Daoy (cell line): ENCODE data around the gene UFD1. TPM values are rescaled to one million over a fixed set of nuclear protein-coding genes. Genes with fewer than 3 reads are reported as not detected.

Source experiments
- DNase-seq: peaks from one replicate; pipeline ENCODE4 v3.0.0-alpha.2; 2015; ENCODE audit warnings: low read depth
- total RNA-seq: library from RNA; depleted of rRNA; stranded (reverse); fragments of >200 nt; shearing (Covaris generic); gene quantifications from 2 replicates; pipeline ENCODE4 v1.2.3, GENCODE V29; 2014

Gene UFD1
- total RNA-seq, 1 experiment from 2014 or later: 144 TPM

DNA sequence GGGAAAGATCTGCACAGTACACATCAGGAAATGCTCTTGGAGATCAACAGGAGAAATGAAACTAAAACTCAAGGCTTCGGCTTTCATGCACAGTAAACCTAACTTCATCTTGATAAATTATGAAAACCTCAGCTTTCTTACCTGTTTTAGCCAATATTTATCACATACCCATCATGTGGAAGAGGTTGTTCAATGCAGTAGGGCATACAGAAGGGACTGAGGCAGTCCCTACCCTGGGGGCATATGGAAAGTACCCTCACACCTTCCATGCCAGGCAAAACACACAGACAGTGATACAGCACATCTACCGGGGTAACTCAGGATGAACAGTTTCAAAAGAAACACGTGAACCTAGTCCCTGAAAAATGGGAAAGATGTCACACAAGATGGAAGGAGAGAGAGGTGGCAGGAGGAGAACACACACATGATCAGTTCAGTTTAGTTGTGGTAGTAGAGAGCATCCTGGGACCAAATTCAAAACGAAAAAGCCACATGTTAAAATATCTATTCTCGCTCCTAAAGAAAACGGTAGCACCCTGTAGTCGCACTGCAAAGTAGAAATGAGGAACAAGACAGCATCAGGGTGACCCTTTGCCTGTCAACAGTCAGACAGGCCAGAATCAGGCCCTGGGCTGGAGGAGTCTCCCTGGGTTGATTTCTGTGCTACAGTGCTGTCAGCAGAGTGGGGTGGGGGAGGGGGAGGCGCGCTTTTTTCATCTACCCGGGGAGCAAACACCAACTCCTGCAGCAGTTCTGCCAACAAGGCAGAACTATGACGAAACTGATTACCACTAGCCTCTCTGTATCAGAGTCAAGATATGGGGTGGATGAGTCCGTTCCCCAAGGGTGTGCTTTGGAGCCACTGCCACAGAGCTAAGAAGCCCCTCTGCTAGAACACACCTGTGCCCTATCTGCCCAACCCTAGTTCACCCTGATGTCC lies 48.8 kb downstream of the UFD1 start:
- peak; percentile 36 for DNase-seq

GRCh38 chr22:19424186-19424500 lies 54.9 kb downstream of the UFD1 start:
- no peak for DNase-seq

- DNase-seq: no peak
These were observed 56.3 kb downstream of the UFD1 start for GRCh38 chr22:19422440-19423301.

GRCh38 chr22:19420321-19420720 lies 58.7 kb downstream of the UFD1 start:
- no peak for DNase-seq

DNA sequence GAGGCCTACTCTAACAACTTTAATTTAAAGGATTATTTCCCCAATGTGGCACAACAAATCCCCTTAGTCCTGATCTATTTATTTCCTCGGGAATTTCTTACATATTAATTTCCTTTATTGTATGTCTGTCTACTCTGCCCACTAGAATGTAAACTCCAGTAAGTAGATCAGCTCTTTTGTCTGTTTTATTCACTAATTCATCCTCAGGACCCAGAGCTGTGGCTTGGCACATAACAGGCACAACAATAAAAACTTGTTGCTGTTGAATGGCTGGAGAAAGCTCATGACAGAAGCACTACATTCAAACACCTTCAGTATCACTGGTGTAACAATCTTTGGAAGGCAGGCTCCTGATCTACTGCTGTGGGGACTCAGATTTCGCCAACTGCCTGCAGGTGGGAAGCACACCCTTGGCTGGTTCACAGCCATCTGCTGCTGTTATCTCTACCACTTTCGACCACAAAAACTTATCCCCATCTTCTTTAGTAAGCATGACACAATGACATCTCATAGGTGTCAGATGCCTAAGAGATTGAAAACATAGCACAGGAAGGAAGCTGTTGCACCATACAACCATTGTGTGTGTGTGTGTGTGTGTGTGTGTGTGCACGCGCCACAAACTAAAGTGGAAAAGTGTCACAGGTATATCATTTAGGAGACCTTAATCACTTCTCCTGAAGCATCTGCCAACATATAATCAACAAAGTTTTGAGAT lies 59.4 kb downstream of the UFD1 start:
- DNase-seq: no peak

GRCh38 chr22:19419086-19419463 lies 59.9 kb downstream of the UFD1 start:
- DNase-seq: no peak

GRCh38 chr22:19412923-19413322 lies 66.1 kb downstream of the UFD1 start:
- DNase-seq: no peak

DNA sequence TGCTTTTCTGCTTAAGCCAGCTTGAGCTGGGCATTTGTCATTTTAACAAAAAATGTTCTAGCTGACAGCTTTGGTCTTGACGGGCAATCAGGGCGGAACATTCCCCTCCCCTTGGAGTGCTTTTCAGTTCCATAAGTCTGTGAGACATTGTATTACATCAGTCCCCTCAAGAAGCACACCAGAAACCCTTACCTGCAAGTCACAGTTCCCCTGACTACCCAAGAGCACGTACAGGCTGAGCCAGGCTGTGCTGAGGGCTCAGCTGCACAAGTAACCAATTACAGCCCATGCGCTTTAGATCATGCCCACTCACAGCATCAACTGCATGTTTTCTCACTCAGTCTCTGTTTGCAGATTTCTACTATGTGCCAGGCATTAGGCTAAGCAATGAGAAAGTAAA lies 66.5 kb downstream of the UFD1 start:
- DNase-seq: no peak

DNA sequence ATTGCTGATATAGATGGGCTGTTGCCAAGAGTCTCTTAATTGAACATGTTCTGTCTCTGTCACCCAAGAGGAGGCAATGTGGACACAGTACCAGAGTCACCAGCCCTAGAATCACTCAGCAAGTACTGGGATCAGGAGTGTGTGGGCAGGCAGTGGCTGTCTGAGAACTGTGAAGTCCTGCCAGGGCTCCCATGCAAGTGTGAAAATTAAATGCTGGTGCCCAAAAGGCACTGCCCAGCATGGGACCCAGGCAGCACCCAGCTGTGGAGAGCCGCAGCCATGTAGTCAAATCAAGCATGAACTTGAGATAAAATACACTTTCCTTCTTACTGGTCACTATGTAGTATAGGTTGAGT lies 67.3 kb downstream of the UFD1 start:
- DNase-seq: no peak

DNA sequence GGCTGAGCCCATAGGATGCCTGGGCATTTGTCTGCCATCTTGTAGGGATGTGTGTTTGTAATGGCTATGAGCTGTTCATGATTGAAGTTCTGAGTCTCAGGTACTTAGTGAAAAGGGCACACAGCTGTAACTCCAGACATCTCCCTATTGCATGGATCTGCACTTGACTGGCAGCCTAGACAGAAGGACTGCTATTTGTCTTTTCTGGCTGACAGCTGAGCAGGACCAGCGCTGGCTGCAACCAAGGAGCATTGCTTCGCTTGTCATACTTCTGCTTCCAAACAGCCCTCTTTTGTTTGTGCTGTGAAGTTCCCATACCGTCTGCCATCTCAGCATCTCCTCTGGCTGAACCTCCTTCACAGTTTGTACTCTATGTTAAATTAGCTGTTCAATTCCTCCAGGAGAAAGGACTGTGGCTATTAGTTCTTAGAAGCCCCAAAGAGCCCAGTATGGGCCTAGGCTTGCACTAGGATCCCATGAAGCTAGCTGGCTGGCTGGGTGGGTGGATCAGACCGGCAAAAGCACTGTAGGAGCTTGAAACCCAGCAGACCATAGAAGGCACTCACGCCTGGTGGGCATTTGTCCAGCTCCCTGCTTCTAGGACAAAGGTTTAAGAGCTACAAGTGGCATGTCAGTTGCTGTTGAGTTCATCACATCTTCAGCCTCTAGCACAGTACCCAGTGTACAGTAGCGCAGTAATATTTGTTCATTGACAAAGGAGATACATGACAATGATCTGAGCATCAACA lies 67.9 kb downstream of the UFD1 start:
- DNase-seq: no peak

- DNase-seq: peak; percentile 26
These were observed 71.1 kb downstream of the UFD1 start for GRCh38 chr22:19407649-19408606.

- no peak for DNase-seq
These were observed 72.1 kb downstream of the UFD1 start for GRCh38 chr22:19406846-19407245.

DNA sequence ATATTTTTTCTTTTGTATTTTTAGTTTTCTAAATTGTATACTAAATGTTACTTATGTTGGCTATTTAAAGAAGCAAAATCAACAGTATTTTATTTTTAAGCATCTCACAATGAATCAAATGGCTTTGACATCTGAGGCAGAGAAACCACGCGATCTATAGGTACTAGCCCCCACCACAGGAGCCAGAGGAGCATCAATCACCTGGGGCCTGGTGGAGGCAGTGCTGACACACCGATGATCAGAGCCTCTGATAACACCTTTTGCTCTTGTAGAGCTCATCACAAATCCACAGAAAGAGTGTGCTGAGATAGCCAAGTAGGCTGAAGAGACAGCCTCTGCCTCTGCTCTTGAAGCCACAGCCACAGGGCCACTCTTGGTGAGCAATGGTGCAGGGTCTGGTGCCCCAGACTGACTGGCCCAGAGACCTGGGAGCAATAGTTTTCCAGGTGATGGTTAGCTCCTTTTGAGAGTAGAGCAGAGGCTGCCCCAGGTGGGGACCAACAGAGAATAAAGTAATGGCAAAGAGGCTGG lies 72.6 kb downstream of the UFD1 start:
- DNase-seq: no peak

DNA sequence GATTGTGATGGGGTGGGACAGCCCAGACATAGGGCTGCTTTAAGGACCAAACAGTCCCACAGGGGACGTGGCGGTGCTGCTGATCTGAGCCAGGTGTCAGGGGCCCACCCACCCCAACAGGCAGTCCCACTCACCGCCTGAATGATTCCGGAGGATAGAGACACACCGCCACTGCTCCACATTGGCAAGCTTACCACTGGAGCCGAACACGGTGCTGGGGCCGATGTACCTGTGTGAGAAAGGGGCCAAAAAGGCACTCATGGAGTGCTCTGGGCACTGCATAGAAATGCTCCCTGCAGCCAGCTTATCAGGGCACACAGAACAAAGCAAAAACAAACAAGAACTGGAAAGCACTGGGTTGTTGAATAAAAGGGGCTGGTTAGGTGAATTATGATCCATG lies 73.3 kb downstream of the UFD1 start:
- DNase-seq: no peak

DNA sequence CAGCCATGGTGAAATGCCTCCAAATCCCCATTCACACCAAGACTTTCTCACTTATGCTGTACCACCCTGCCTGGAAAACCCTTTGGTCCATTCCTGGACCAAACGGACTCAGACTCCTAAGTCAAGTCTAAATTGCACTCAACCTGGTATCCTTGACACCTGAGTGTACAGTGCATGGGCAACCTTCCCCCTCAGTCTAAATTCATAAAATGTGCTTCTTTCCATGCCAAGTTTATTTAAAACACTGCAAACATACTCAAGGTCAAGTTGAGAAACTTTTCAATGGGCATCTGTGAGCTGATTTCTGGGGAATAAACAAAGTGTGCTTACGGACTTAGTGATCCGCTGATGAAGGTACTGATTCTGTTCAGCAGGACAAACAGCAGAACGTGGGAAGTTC lies 73.9 kb downstream of the UFD1 start:
- no peak for DNase-seq

DNA sequence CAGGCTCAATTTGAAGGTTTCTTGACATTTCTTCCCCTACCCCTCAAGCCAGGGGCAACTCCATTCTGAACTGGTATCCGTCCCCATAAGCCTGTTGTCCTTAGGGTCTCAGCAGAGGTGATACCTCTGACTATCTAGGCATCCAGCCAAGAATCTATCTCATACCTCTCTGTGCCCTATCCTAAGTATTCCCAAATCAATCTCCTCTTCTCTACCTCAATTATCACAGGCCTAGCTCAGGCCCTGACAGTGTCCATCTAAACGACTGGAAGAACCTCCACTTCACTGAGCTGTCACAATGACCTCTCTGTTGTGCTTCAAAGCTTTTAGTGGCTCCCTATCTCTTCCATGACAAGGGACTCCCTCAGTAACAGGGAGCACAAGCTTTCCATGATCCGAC lies 74.3 kb downstream of the UFD1 start:
- DNase-seq: no peak

DNA sequence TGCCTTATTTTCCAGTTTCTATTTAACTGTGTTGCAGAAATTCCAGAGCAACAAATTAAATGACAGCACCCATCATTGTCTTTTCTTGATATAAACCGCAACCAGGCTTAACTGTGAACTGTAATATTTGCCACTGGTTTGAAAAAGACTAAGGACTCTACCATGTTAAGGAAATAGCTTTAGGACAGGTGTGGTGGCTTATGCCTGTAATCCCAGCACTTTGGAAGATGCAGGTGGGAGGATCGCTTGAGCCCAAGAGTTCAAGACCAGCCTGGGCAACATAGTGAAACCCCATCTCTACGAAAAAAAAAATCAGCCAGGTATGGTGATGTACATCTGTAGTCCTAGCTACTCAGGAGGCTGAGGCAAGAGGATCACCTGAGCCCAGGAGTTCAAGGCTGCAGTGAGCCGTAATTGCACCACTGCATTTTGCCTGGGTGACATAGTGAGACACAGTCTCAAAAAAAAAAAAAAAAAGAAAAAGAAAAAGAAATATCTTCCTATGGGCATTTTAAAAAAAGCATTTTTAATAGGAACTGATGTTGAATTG lies 76.3 kb downstream of the UFD1 start:
- no peak for DNase-seq

DNA sequence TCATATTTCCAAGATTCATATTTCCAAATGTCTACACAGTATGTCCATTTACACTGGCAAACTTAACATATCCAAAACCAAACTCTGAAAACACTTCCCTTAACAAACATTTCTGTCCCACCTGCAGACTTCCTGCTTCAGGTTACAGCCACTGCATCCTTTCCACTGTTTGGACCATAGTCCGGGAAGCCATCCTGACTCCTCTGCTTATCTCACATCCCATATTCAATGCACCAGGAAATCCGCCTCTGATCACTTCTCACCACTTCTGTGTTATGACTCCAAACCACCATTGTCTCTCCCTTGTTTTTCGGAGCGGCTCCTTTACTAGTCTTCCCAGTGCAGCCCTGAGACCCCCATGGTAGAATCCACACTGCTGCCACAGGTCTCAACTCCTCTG lies 77.5 kb downstream of the UFD1 start:
- no peak for DNase-seq

GRCh38 chr22:19400881-19401280 lies 78.1 kb downstream of the UFD1 start:
- DNase-seq: no peak
